GM19238 (cell line): Measurements from ENCODE around the gene GNL2.

Source experiments
- DNase-seq: peaks from one replicate; pipeline ENCODE4 v3.0.0; 2011; ENCODE audit warnings: low spot score; ENCODE audit not compliant: insufficient read length

Gene GNL2

DNA sequence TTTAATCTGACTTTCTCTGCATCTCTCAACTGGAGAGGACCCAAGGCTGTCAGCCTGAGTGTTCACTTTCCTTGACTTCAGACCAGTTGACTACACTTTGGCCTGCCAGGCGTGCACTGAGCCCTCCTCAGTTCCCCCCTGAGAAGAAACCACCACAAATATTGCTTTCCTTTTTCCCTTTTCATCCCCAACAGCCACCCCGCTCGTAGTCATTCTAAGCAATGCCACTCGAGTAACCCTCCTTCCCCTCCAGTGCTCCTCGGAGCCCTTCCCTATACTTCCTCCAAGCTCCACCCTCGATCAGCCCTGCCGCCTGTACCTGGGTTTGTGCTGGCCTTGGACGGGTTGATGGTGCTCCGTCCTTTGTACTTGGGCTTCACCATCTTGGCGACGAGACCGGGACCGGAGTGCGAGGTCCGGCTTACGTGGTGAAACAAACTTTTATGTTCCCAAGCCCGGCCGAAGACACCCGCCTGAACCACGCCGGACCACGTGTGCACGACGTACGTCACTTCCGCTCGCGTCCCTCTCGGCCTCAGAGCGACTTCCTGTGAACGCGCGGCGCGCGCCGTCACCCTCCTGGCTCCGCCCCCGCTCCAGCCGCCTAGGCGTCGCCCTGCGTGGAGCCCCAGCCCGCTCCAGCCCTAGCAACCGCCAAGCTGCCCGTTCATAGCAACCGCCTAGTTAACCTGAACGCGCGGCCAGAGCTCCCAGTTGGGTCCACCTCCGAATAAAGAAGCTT, at the start of gene GNL2:
Gene GNL2 (minus strand): TSS at position 498 of the 742 bp plus-strand sequence. CDS start 115 bp downstream, at position 383.
- peak; percentile 98 for DNase-seq

DNA sequence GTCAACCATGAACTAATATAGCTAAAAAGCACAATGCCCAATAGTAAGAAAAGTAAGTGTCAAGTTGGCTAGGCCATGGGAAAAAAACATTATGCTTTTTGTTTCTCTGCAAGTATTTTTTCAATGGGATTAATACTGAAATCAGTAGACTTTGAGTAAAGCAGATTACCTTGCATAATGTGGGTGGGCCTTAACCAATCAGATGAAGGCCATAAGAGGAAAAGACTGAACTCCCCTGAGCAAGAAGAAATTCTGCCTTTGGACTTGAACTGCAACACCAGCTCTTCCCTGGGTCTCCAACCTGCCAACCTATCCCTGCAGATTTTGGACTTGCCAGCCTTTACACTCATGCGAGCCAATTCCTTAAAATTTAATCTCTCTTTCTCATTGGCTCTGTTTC, 45.3 kb upstream of the GNL2 start:
- no peak for DNase-seq

DNA sequence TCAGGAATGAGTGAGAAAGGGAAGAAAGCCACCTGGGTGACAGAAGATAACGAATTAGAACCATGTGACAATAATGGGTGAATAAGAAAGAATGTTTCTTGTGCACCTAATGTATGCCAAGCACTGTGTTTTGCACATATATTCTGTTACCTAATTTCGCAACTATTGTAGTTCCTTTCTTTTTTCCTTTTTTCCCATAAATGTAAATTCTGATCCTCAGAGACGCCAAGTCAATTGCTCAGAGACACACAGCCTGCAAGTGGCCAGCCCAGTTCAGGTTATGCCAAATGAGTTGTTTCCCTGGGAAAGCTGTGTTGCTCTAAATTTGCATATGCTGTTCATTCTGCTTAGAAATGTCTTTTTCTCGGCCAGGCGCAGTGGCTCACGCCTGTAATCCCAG, 40.7 kb upstream of the GNL2 start:
- DNase-seq = no peak

GRCh38 chr1:37634992-37635902, 39.5 kb upstream of the GNL2 start:
- no peak for DNase-seq

DNA sequence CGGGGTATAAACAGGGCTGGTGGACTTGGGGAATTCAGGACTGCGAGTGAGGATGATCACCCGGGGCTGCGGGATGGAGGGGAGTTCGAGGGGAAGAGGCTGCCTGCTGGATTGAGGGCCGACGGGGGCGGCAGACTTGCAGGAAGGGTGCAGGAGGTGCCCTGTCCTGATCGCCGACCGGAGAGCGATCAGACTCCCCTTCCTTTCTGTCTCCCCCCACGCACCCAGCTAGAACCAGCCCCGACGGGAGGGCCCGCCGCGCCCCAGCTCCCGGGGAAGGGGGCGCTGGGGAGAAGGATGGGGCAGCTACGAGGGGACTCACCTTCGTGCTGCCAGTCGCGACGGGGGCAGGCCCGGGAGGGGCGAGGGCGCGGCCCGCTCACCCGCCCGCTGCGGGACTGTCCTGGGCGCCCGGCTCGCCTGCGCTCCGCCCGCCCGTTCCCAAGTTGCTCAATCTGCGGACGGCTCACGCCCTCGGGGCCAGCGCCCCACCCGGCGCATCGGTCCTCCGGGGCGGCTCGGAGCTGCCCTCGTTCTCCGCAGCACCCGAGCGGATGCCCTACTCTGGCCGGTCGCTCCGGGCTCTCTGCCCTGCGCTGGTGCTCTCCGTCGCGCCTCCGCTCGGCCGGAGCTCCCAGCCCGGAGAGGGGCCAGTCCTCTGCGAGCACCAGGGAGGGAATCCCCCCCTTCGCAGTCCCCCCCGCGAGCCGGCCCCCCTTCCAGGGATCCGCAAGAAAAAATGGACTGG, 38.7 kb upstream of the GNL2 start, which contains the start of gene RSPO1:
Gene RSPO1 (minus strand): TSS at position 649 of the 748 bp plus-strand sequence. CDS start 5,231 bp downstream, outside the sequence.
- no peak for DNase-seq

- no peak for DNase-seq
Measured at GRCh38 chr1:37633938-37634243, 38.2 kb upstream of the GNL2 start.

DNA sequence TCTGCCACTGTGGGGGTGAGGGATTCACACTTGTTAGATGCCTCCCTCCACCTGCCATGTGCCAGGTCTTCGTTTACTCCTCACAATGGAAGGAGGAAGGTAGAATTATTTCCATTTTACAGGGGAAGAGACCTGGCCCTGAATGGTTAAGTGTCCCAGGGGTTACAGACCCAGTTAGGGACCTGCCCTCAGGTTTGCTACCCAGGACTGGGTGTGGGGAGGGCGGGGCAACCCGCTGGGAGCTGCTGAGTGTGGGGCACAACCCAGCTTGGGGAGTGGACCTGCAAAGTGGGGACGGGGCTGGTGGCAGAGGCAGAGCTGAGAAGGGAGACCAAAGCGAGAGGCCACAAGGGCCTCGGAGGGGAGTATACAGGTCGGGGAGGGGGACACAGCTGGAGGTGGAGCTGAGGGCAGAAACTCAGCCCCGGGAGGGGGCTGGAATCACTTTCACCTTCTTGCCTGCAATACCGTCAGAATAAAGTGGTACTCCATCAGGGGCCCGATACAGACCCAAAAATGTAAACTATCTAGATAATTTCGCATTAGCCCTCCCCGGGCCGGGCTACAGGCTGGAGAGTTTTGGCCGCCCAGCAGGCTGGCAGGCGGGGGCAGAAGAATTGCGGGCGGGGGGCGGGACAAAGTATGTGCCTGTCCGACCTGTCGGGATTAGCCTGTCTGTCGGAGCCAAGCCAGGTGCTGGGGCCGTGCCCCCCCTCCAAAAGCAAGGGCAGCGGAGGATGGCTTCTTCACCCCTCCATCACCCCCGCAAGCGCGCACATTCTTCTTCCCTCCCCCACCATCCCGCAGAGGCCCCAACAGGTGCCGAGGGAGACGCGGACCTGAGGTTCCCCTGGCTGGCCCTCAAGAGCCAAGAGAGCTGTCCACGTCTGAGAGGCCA, 37.6 kb upstream of the GNL2 start:
- no peak for DNase-seq

DNA sequence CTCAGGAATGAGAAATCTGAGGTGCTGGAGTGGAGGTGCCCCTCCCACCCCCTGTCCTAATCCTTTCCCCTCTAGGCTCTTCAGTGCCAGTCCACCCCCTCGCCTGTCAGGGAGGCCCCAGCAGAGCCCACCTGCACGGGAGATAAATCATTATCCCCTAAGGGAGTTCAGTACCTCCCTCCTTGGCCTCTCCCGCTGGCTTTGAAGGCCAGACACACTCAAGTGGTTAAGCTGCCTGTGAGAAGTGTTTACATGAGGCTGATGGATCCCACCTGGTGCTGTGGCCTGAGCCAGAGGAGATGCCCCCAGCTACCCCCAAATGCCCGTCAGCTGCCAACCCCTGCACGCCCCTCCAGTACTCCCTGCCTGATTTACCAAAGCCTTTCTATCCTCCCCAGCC, 35.3 kb upstream of the GNL2 start:
- DNase-seq = no peak

DNA sequence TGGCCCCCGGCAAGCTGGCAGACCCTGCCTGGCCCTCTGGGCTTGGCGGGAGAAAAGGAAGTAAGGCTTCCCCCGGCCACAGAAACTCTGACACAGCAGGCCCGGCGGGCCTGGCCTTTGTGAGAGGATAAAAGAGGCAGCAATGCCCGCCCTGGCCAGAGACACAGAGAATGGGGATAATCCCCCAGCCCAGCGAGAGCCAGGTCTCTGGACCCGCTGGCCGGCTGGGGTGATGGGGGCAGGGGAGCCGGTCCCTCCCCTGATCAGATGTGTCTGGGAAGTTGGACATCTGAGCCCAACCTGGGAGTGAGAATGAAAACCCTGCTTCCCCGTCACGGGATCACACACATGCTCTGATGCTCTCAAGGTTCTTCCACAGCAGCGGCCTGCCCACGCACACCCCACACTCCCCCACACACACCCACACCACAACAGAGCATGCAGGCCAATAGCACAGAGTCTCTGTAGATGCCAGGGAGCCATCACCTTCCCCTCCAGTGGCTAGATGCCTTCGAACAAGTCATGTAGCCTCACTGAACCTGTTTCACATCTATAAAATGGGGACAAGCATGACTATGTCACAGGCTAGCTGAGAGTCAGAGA, 34.8 kb upstream of the GNL2 start:
- no peak for DNase-seq

DNA sequence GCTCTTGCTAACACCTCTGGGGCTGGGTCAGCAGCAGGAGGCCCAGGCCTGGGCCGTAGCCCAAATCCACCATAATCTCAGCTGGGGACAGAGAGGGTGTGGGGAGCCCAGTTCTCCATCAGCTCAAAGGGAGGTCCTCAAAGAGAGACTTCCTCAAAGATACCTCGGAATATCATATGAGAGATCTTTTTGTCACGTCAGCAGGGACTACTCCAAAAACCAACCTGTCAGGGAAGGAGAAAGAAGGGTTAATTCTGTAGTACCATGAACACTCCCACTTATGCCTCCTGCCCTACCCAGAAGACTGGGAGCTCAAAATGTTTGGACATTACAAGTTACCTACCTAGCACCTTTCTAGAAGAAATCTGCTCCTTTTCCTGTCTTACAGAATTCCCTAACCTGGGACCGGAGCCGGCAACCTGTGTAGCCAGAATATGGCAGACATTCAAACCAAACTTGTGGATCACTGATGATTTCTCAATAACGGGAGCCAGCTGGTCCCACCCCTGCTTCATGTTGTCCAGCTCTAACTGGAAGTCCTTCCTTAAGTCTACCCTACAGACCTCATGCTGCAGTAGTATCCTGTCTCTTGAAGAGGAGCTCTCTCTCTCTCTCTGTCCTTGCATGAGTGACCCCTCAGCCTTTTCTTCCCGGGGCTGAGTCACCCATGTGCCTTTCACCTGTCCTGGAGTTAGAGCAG, 34.1 kb upstream of the GNL2 start:
- no peak for DNase-seq

GRCh38 chr1:37629008-37629407, 33.3 kb upstream of the GNL2 start:
- DNase-seq = no peak

- DNase-seq = no peak
Measured at GRCh38 chr1:37628026-37628556, 32.4 kb upstream of the GNL2 start.

GRCh38 chr1:37622131-37622530, 26.4 kb upstream of the GNL2 start:
- DNase-seq = no peak

DNA sequence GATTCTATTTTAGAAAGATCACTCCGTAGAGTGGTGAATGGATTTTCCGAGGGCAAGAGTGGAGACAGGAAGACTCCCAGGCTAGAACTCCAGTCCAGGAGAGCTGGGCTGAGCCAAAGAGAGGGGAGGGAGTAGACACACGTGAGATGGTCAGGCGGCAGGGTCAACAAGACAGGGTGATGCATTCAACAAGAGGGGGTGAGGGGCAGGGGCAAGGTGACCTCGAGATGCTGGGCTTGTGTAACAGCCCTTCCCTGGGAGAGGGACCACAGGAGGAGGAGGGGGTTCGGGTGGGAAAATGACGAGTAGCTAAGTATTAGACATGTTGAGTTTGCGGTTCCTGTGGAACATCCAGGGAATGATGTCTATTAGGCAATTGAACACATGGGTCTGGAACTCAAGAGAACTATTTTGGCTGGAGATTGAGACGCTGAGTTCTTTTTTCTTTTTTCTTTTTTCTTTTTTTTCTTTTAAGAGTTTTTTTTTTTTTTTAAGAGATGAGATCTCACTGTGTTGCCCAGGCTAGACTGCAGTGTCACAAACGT, 25.7 kb upstream of the GNL2 start:
- DNase-seq = no peak

- no peak for DNase-seq
Measured at GRCh38 chr1:37620707-37621106, 25.0 kb upstream of the GNL2 start.

DNA sequence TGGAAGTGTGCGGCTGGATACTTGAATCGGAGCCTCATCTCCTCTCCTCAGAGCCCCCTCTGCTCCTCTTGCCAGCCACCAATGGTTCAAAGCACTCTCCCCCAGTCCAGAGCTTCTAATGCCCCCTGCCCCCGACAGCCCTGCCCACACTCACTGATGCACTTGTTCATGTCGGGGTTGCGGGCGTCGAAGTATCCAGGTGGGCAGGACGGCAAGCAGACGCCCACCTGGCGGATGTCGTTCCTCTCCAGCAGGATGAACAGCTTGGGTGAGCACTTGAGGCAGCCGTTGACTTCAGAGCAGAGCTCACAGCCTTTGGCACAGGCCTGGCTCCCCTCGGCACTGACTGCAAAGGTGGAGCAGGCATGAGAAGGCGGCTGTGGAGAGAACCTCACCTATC, 20.6 kb upstream of the GNL2 start:
- no peak for DNase-seq

- DNase-seq = no peak
Measured at GRCh38 chr1:37614105-37614504, 18.4 kb upstream of the GNL2 start.

DNA sequence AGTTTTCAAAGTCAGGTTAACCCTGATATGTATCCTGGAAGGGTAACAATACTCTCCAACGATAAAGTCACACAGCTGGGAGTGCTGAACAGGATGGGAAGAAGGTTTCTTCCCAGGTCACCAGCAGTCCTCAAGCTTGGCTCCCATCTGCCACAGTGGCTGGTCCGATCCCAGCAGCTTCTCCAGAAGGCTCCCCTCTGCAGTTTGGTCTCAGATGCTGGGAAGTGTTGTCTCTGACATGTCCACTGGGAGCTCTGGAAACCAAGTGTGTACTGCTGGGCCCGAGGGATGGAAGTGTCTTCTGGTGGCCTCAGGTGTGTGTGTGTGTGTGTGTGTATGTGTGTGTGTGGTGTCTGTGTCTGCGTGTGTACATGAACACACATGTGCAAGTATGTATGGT, 16.4 kb upstream of the GNL2 start:
- no peak for DNase-seq

DNA sequence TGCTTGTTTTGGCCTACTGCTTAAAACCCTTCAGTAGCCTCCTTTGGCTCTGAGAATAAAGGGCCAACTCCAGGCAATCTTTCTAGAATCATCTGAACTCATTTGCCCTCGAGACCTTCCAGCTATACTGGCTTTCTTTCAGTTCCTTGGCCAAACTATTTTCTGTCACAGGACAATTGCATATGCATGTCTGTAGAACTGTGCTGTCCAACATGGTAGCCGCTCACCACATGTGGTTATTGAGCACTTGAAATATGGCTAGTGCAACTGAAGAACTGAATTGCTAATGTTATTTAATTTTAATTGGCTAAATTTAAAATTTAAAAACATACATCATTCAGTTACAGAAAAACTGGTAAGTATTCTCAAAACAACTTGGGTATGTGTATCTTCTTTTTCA, 14.3 kb upstream of the GNL2 start:
- DNase-seq = no peak
